SU-DHL-6 (cell line): Measurements from ENCODE around the gene ARTN.

Experiments
- H2AFZ ChIP-seq: fragments of 200-600 bp; sonication (generic); 2 replicates; pipeline ENCODE4 v1.6.1; 2014; ENCODE audit warnings: low read depth, mild to moderate bottlenecking, moderate library complexity, mixed read lengths, antibody characterized with exemption, low read length; ENCODE audit not compliant: severe bottlenecking
- H3F3A ChIP-seq: fragments of 200-600 bp; shearing (Covaris generic); 2 replicates; pipeline ENCODE4 v1.6.0; 2016; ENCODE audit warnings: antibody characterized with exemption, mild to moderate bottlenecking; ENCODE audit not compliant: insufficient read depth
- H3K27ac ChIP-seq: fragments of 200-600 bp; sonication (generic); 2 replicates; pipeline ENCODE4 v1.5.1; 2016; ENCODE audit warnings: low read depth, mild to moderate bottlenecking, low read length, moderate library complexity, mixed read lengths
- H3K27me3 ChIP-seq: fragments of 200-600 bp; sonication (generic), shearing (Covaris generic); 2 replicates; pipeline ENCODE4 v1.6.0; 2014; ENCODE audit warnings: mild to moderate bottlenecking, low read length
- H3K36me3 ChIP-seq: fragments of 200-600 bp; sonication (generic); 2 replicates; pipeline ENCODE4 v1.6.1; 2014; ENCODE audit warnings: mild to moderate bottlenecking, low read length, mixed read lengths
- H3K4me2 ChIP-seq: fragments of 300-600, 200-600 bp; shearing (Covaris generic), sonication (generic); 2 replicates; pipeline ENCODE4 v1.6.0; 2014; ENCODE audit warnings: low read length, low read depth, mild to moderate bottlenecking; ENCODE audit not compliant: poor library complexity, severe bottlenecking
- H3K4me3 ChIP-seq: fragments of 200-600 bp; sonication (generic); 2 replicates; pipeline ENCODE4 v1.5.1; 2014; ENCODE audit warnings: antibody characterized with exemption, low read length, mild to moderate bottlenecking, mixed read lengths; ENCODE audit not compliant: insufficient read depth, poor library complexity, severe bottlenecking
- H3K79me2 ChIP-seq: fragments of 200-600 bp; sonication (generic); 2 replicates; pipeline ENCODE4 v1.6.1; 2014; ENCODE audit warnings: mild to moderate bottlenecking, low read length, moderate library complexity; ENCODE audit not compliant: insufficient read depth
- H3K9ac ChIP-seq: fragments of 200-600 bp; sonication (generic); 2 replicates; pipeline ENCODE4 v1.7.0; 2014; ENCODE audit warnings: mild to moderate bottlenecking, low read length
- H3K9me2 ChIP-seq: fragments of 200-600 bp; sonication (generic); replicated peaks from 2 replicates; pipeline ENCODE4 v1.6.1; 2014; ENCODE audit warnings: low read length; ENCODE audit not compliant: insufficient read depth
- H3K9me3 ChIP-seq: fragments of 200-600 bp; sonication (generic); 2 replicates; pipeline ENCODE4 v1.6.1; 2014; ENCODE audit warnings: low read length, mixed read lengths; ENCODE audit not compliant: insufficient read depth
- H4K20me1 ChIP-seq: fragments of 200-600 bp; sonication (generic); 2 replicates; pipeline ENCODE4 v1.6.1; 2014; ENCODE audit warnings: low read depth, mild to moderate bottlenecking, antibody characterized with exemption, low read length, moderate library complexity, mixed read lengths
- EZH2phosphoT487 ChIP-seq: fragments of 200-600 bp; sonication (generic), shearing (Covaris generic); conservative IDR thresholded peaks from 2 replicates; pipeline ENCODE4 v1.6.1; 2018; ENCODE audit warnings: mild to moderate bottlenecking, antibody characterized with exemption, low read length, moderate library complexity, mixed read lengths
- TF ChIP-seq, protein P1 (sequence below): fragments of 200-600 bp; sonication (generic); IDR thresholded peaks from one replicate; pipeline ENCODE4 v1.5.1; 2017; ENCODE audit warnings: antibody characterized with exemption, mild to moderate bottlenecking, low read length, moderate library complexity; ENCODE audit not compliant: insufficient read depth, poor library complexity, severe bottlenecking

ARTN gene

GRCh38 chr1:43944860-43945259 is 11.3 kb downstream of the ARTN start:
- H3F3A ChIP-seq, result no peaks in the 10 kb centered on the region
- H3K9ac ChIP-seq, result peak overlapping the region; percentile 18; the same call in 1 of the 2 replicates
- TF ChIP-seq EZH2phosphoT487, result no peak
- TF ChIP-seq, protein P1, sequence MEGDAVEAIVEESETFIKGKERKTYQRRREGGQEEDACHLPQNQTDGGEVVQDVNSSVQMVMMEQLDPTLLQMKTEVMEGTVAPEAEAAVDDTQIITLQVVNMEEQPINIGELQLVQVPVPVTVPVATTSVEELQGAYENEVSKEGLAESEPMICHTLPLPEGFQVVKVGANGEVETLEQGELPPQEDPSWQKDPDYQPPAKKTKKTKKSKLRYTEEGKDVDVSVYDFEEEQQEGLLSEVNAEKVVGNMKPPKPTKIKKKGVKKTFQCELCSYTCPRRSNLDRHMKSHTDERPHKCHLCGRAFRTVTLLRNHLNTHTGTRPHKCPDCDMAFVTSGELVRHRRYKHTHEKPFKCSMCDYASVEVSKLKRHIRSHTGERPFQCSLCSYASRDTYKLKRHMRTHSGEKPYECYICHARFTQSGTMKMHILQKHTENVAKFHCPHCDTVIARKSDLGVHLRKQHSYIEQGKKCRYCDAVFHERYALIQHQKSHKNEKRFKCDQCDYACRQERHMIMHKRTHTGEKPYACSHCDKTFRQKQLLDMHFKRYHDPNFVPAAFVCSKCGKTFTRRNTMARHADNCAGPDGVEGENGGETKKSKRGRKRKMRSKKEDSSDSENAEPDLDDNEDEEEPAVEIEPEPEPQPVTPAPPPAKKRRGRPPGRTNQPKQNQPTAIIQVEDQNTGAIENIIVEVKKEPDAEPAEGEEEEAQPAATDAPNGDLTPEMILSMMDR, result no peak
- H4K20me1 ChIP-seq, result no peaks in the 10 kb centered on the region
- peak overlapping the region; percentile 20; the same call in 1 of the 2 replicates for H3K27ac ChIP-seq
- peak overlapping the region; percentile 67 for H3K4me2 ChIP-seq
- H3K79me2 ChIP-seq, result peaks cover 30% of the 10 kb centered on the region; the same call in 1 of the 2 replicates
- no peaks in the 10 kb centered on the region for H3K36me3 ChIP-seq
- H2AFZ ChIP-seq, result no peak overlapping the region
- H3K27me3 ChIP-seq, result no peaks in the 10 kb centered on the region
- H3K4me3 ChIP-seq, result peak overlapping the region; percentile 25
- H3K9me2 ChIP-seq, result no peaks in the 10 kb centered on the region
- H3K9me3 ChIP-seq, result no peaks in the 10 kb centered on the region

DNA sequence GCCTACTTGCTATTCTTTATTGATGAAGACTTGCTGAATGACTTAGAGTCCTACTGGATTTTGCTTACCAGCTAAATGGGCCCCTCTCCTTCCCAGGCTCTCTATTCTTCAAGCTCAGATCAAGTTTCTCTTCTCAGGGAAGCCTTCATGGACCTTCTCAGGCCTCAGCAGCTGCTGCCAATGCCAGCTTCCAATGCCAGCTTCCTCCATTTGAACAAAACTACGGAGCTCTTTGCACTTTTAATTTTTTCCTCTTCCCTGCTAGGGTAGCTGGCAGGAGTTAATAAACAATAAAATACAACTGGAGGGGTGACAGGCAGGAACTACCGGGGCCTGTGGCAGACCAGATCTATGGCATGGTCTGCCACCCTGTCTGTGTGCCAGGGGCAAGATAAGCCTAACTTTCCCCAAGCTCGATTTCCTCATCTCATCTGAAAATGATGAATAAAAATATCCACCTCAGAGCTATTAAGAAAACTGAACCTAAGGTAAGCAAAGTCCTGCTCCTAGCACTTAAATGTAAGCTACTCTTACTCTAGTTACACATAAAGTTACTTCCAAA is 12.2 kb downstream of the ARTN start:
- H3K79me2 ChIP-seq, result peaks cover 30% of the 10 kb centered on the region; the same call in 1 of the 2 replicates
- peak overlapping the region; percentile 92 for H2AFZ ChIP-seq
- H3K9me3 ChIP-seq, result no peaks in the 10 kb centered on the region
- no peaks in the 10 kb centered on the region for H3K27me3 ChIP-seq
- TF ChIP-seq, protein P1, result no peak
- no peak for TF ChIP-seq EZH2phosphoT487
- peak overlapping the region; percentile 67 for H3K4me2 ChIP-seq
- H3K9me2 ChIP-seq, result no peaks in the 10 kb centered on the region
- H4K20me1 ChIP-seq, result no peaks in the 10 kb centered on the region
- H3K27ac ChIP-seq, result peak overlapping the region; percentile 54
- H3F3A ChIP-seq, result no peaks in the 10 kb centered on the region
- peak overlapping the region; percentile 88 for H3K9ac ChIP-seq
- H3K4me3 ChIP-seq, result peak overlapping the region; percentile 93
- H3K36me3 ChIP-seq, result no peaks in the 10 kb centered on the region

- H3K27me3 ChIP-seq, result no peaks in the 10 kb centered on the region
- H3K4me3 ChIP-seq, result peak within 1 kb of the TSS; percentile 93
- H3F3A ChIP-seq, result no peaks in the 10 kb centered on the region
- no peaks in the 10 kb centered on the region for H3K36me3 ChIP-seq
- peaks cover 30% of the 10 kb centered on the region; the same call in 1 of the 2 replicates for H3K79me2 ChIP-seq
- peak within 1 kb of the TSS; percentile 88 for H3K9ac ChIP-seq
- H2AFZ ChIP-seq, result peak within 1 kb of the TSS; percentile 92
- peak within 1 kb of the TSS; percentile 67 for H3K4me2 ChIP-seq
- peak within 1 kb of the TSS; percentile 80 for H3K27ac ChIP-seq
- H3K9me2 ChIP-seq, result no peaks in the 10 kb centered on the region
- TF ChIP-seq, protein P1, result peak; percentile 76
- TF ChIP-seq EZH2phosphoT487, result no peak
- no peaks in the 10 kb centered on the region for H4K20me1 ChIP-seq
- no peaks in the 10 kb centered on the region for H3K9me3 ChIP-seq
Measured at GRCh38 chr1:43946236-43947060, 12.8 kb downstream of the ARTN start, which contains the start of gene IPO13. Gene IPO13 (plus strand): TSS chr1:43946950. CDS start chr1:43947601, 651 bp downstream.
